DOHH2 (cell line): ENCODE results near the gene TMTC1.

Source experiments
- EZH2phosphoT487 ChIP-seq: fragments of 200-600 bp; sonication (generic); IDR thresholded peaks from 2 replicates; pipeline ENCODE4 v1.6.1; 2017; ENCODE audit warnings: borderline replicate concordance, mild to moderate bottlenecking, antibody characterized with exemption, low read length, moderate library complexity, mixed read lengths
- TF ChIP-seq, protein P1 (sequence below): fragments of 200-600 bp; sonication (generic); IDR thresholded peaks from one replicate; pipeline ENCODE4 v1.5.1; 2014; ENCODE audit warnings: antibody characterized with exemption, mild to moderate bottlenecking, low read depth, low read length; ENCODE audit not compliant: poor library complexity, severe bottlenecking

DNA sequence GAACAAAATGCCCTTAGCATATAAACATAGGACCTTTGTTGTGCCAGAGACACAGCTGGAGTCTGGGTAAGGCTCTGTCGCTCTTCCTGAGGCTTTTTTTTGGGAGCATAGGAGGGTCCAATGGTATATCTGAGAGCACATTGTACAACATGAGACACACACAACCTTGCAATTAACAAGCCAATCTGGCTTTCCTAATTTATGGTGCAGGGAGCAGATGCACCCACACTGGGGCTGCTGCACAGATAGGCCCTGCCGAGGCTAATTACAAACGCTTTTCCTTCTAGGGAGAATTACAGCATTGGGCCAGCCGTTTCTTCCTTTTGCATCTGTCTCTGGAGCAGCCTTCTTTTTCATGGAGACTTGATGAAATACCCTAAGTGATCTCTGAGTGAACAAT lies 211.3 kb downstream of the TMTC1 start:
- TF ChIP-seq, protein P1, sequence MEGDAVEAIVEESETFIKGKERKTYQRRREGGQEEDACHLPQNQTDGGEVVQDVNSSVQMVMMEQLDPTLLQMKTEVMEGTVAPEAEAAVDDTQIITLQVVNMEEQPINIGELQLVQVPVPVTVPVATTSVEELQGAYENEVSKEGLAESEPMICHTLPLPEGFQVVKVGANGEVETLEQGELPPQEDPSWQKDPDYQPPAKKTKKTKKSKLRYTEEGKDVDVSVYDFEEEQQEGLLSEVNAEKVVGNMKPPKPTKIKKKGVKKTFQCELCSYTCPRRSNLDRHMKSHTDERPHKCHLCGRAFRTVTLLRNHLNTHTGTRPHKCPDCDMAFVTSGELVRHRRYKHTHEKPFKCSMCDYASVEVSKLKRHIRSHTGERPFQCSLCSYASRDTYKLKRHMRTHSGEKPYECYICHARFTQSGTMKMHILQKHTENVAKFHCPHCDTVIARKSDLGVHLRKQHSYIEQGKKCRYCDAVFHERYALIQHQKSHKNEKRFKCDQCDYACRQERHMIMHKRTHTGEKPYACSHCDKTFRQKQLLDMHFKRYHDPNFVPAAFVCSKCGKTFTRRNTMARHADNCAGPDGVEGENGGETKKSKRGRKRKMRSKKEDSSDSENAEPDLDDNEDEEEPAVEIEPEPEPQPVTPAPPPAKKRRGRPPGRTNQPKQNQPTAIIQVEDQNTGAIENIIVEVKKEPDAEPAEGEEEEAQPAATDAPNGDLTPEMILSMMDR, result no peak
- no peak for TF ChIP-seq EZH2phosphoT487
